Lung (tissue), 10 donors: Measurements from ENCODE around the gene CCDC74B. TPM values are rescaled to one million over a fixed set of nuclear protein-coding genes. Genes with fewer than 3 reads are reported as not detected.
"Not testable (repeated sequence)": the region's sequence is repeated elsewhere in the genome, so short reads cannot be mapped to it uniquely, and the experiment has no call there.

Experiments
- ATAC-seq: fragments of 200-7000 bp; cut with Tn5 transposase; one replicate; pipeline ENCODE4 v1.9.1; 2020; ENCODE audit warnings: moderate number of reproducible peaks; ENCODE audit not compliant: insufficient read depth, low FRiP score
- DNase-seq, 3 donors: peaks; one replicate each; pipeline ENCODE4 v3.0.0-alpha.2; 2013 to 2017
- H3K27ac ChIP-seq, 2 donors: one replicate each; pipeline ENCODE4 v1.5.1; 2013; ENCODE audit warnings: mild to moderate bottlenecking in 2 of 2, moderate library complexity in 2 of 2, control low read depth in 1 of 2, inconsistent platforms in 1 of 2, low read depth in 1 of 2, low read length in 1 of 2
- H3K27me3 ChIP-seq, 3 donors: one replicate each; pipeline ENCODE4 v1.5.1; 2013; ENCODE audit warnings: low read length in 2 of 3; ENCODE audit not compliant: control insufficient read depth in 3 of 3, insufficient read depth in 3 of 3
- H3K36me3 ChIP-seq, 4 donors: one replicate each; pipeline ENCODE4 v1.5.1; 2013; ENCODE audit warnings: low read length in 4 of 4, mild to moderate bottlenecking in 1 of 4, moderate library complexity in 1 of 4; ENCODE audit not compliant: control insufficient read depth in 4 of 4, insufficient read depth in 4 of 4
- H3K4me1 ChIP-seq, 5 donors: one replicate each; pipeline ENCODE4 v1.5.1; 2013; ENCODE audit warnings: low read length in 5 of 5, mild to moderate bottlenecking in 2 of 5, moderate library complexity in 1 of 5; ENCODE audit not compliant: control insufficient read depth in 5 of 5, insufficient read depth in 5 of 5
- H3K4me3 ChIP-seq: one replicate; pipeline ENCODE4 v1.5.1; 2013; ENCODE audit warnings: mild to moderate bottlenecking, control low read depth, moderate library complexity
- H3K9ac ChIP-seq, 2 donors: one replicate each; pipeline ENCODE4 v1.5.1; 2013; ENCODE audit warnings: low read length in 2 of 2, control low read depth in 1 of 2; ENCODE audit not compliant: insufficient read depth in 1 of 2
- H3K9me3 ChIP-seq, 4 donors: one replicate each; pipeline ENCODE4 v1.5.1; 2013; ENCODE audit warnings: low read length in 3 of 4, mild to moderate bottlenecking in 1 of 4, moderate library complexity in 1 of 4; ENCODE audit not compliant: control insufficient read depth in 4 of 4, insufficient read depth in 3 of 4
- WGBS, 2 donors: extraction: QIAGEN DNeasy Blood & Tissue Kit; methylation state at CpG; one replicate each; pipeline ENCODE4 v1.1.7; 2013; 5-methylcytosine and 5-hydroxymethylcytosine counted together
- polyA plus RNA-seq, 2 donors: library from polyadenylated mRNA; stranded (reverse); fragments of 200-250 nt; gene quantifications; one replicate each; pipeline ENCODE4 v1.2.1, GENCODE V29; 2013
- total RNA-seq, 2 donors: library from RNA; depleted of rRNA in 1 of 2; stranded (reverse); fragments of >200 nt in 1 of 2; gene quantifications; one replicate each; pipeline ENCODE4 v1.2.1, GENCODE V29; 2014 to 2021
- donor health status: Bipolar disorder and iron deficiency.
- donor health status: healthy.
- donor health status: DM: yes; HTN: yes; CAD: no.

CCDC74B gene
- total and polyA plus RNA-seq, 4 donors = 4.4 to 14.7 (median 10.0) TPM

GRCh38 chr2:130142396-130143265 is 2.3 kb downstream of the CCDC74B start:
- H3K4me3 ChIP-seq, H3K9ac ChIP-seq, H3K27ac ChIP-seq, H3K36me3 ChIP-seq, H3K9me3 ChIP-seq, H3K4me1 ChIP-seq, ATAC-seq, H3K27me3 ChIP-seq, DNase-seq: not testable (repeated sequence)
- 74 to 80% methylated on average over 13 of the region's 13 CpGs for WGBS, 2 donors

DNA sequence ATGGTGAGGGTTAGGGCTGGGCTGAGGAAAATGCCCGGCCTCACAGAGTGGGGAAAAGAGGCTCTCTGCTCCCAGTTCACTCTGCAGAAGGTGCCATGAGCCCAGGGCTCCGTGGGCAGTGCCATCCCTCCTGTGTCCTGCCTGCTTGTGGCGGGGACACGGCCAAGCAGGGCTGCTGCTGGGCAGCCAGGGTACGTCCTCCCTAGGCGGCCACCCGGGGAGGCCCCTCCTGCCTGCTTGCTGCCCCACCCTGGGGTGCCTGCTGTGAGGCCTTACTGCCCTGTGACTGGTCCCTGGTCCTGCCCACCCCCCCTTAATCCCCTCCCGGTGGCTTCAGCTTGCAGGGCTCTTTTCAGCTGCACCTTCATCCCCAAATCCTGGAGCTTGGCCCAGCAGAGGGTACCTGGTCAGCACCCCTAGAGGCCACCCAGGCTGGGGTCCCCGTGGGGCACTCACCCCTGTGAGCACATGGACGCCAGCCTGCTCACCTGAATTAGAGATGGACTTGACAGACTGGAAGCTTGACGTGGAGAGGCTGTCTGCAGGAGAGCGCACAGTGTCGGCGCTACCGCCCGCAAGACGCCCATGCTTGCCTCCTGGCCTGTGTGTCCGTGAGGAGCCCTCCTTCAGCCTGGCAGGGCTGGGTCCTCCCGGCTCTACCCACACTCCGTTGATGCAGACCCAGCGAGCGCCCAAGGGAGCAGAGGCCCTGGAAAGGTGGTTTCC is 3.1 kb downstream of the CCDC74B start:
- not testable (repeated sequence) for H3K9ac ChIP-seq, H3K9me3 ChIP-seq, H3K27me3 ChIP-seq, H3K4me3 ChIP-seq, H3K27ac ChIP-seq, DNase-seq, ATAC-seq, H3K4me1 ChIP-seq, H3K36me3 ChIP-seq
- WGBS, 2 donors = 89 to 90% methylated on average over 17 to 18 of the region's 22 CpGs

DNA sequence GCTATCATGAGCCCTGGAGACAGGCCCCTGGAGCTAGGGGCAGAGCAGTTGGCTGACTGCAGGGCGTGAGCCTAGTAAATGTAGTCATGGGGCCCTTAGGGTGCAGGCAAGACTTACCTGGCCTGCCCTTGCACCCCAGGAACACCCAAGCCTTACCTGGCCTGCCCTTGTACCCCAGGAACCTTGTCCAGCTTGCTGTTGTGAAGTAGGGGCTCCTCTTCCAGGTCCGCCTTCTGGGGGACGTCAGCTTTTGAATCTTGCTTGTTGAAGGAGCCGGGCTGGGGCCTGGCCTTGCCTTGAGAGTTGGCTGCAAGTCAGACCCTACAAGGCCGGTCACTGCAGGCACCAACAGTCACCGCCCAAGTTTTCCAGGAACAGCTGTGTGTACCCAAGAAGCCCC is 3.9 kb downstream of the CCDC74B start:
- H3K4me1 ChIP-seq, H3K27ac ChIP-seq, H3K27me3 ChIP-seq, H3K36me3 ChIP-seq, ATAC-seq, DNase-seq, H3K9me3 ChIP-seq, H3K9ac ChIP-seq, H3K4me3 ChIP-seq: not testable (repeated sequence)
- 93 to 97% methylated on average over 3 to 4 of the region's 6 CpGs for WGBS, 2 donors

GRCh38 chr2:130140516-130140915 is 4.4 kb downstream of the CCDC74B start:
- H3K4me1 ChIP-seq, H3K9ac ChIP-seq, ATAC-seq, DNase-seq, H3K27ac ChIP-seq, H3K36me3 ChIP-seq, H3K9me3 ChIP-seq, H3K4me3 ChIP-seq, H3K27me3 ChIP-seq: not testable (repeated sequence)
- 85 to 87% methylated on average over 7 of the region's 7 CpGs for WGBS, 2 donors

DNA sequence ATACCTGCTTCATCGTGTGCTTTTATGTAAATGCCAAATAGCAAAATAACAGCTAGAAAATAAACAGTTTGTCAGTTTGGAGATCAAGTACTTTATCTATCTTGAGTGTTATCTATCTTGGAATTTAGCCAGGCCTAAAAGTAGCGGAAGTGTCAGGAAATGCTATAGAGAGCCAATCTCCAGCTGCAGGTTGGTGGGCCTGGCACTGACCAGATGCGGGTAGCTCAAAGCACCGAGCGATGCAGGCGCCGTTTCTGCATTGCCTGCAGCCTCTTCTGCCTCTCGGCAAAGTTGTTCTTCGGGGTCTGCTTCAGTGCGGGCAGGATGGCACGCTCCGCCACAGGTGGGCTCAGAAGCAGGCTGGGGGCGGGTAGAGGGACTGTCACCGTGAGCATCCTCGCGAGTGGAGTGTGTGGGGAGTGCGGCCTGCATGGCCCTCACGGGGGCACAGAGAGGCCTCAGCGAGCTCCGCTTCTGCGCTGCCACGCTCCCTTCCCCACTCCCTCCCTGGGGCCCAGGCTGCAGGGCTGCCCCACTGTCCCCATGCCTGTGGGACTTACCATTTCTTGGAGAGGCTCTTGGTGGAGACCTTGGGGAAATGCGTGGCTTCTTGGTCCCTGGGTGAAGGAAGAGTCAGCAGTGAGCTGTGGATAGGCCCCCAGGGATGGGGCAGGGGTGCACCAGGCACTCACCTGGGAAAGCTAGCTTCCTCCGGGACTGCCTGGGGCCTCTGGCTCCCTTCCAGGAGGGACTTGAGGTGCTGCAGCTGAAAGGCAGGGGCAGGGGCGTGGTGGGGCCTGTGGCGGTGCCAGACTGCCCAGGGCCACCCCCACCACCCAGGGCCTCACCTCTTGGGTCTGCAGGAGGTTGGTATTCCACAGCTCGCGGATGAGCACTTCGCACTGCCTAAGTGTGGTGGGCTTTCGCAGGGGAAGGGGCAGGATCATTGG is 5.3 kb downstream of the CCDC74B start:
- ATAC-seq, H3K4me1 ChIP-seq, DNase-seq, H3K9me3 ChIP-seq, H3K4me3 ChIP-seq, H3K27me3 ChIP-seq, H3K9ac ChIP-seq, H3K27ac ChIP-seq, H3K36me3 ChIP-seq: not testable (repeated sequence)
- 85 to 90% methylated on average over 23 to 29 of the region's 30 CpGs for WGBS, 2 donors

DNA sequence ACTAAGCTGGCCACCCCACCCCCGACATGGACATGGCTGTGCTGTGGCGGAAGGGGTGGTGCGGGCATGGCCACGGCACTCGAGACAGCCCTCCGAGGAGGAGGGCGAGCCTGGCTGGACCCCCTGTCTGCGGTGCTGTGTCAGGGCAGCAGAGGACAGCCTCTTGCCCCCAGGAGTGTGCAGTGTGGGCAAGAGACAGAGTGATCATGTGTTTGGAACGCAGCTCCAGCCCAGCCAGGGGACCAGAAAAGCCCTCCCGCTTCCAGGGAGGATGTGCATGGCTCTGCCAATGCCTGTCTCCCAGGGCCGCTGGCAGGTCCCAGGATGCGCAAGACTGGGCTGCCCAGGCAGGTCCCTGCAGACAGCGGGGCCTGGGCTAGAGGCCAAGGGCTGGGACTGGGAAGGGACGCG is 6.1 kb downstream of the CCDC74B start:
- H3K36me3 ChIP-seq, H3K9me3 ChIP-seq, H3K4me1 ChIP-seq, H3K27me3 ChIP-seq, H3K9ac ChIP-seq, ATAC-seq, H3K4me3 ChIP-seq, H3K27ac ChIP-seq, DNase-seq: not testable (repeated sequence)
- WGBS, 2 donors = 82 to 90% methylated on average over 15 of the region's 15 CpGs

- H3K36me3 ChIP-seq, H3K4me1 ChIP-seq, H3K4me3 ChIP-seq, H3K9ac ChIP-seq, H3K9me3 ChIP-seq, H3K27me3 ChIP-seq, H3K27ac ChIP-seq, DNase-seq, ATAC-seq: not testable (repeated sequence)
- WGBS, 2 donors = 86 to 89% methylated on average over 7 to 12 of the region's 13 CpGs
These were observed 6.6 kb downstream of the CCDC74B start for GRCh38 chr2:130138326-130138725.
